NCI-H1694 treated with DMSO at 0.1 percent for 48 hours (cell line): ENCODE data around the gene CNGB1.
"Not testable (repeated sequence)": the region's sequence is repeated elsewhere in the genome, so short reads cannot be mapped to it uniquely, and the experiment has no call there.

Experiments used
- DNase-seq: peaks from one replicate; lab custom pipeline; 2025; lab: John Stamatoyannopoulos, UW

CNGB1 gene

DNA sequence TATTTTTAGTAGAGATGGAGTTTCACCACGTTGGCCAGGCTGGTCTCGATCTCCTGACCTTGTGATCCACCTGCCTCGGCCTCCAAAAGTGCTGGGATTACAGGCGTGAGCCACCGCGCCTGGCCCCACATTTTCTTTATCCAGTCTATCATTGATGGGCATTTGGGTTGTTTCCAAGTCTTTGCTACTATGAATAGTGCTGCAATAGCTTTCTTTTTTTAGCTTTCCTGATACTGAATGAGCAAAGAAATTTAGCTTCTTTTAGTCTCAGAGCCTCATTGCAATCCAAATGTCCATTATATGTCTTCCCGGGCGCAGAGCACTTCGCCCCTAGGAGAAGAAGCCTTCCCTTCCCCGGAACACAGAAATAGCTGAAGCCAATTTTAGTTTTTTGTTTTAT is 112.9 kb downstream of the CNGB1 start:
- DNase-seq = not testable (repeated sequence)

DNA sequence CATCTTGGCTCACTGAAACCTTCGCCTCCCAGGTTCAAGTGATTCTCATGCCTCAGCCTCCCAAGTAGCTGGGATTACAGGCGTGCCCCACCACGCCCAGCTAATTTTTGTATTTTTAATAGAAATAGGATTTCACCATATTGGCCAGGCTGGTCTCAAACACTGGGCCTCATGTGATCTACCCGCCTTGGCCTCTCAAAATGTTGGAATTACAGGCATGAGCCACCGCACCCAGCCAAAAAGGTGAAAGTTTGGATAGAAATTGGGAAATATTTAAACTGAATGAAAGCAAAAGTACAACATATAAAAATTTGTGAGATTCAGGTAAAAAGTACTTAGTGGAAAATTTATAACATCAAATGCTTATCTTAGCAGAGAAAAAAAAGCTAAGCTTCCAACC is 115.7 kb downstream of the CNGB1 start:
- no peak for DNase-seq

DNA sequence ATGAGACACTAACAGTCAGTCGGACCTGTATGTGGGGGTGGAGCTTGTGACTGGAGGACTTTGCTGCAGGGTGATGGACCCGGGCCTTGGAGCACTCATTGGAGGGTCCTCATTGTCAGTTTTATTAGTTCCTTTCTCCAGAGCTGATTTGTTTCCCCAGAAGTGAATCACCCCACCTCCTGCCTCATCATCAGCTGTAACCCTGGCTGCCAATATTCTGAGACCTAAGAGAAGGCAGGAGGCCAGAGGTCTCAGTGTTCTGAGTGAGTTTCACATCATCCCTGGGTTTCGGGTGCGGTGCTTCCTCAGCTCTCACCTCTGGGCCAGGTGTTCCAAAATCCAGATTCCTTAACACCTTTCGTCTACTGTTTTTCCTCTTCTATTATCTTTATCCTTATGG is 118.7 kb downstream of the CNGB1 start:
- no peak for DNase-seq

DNA sequence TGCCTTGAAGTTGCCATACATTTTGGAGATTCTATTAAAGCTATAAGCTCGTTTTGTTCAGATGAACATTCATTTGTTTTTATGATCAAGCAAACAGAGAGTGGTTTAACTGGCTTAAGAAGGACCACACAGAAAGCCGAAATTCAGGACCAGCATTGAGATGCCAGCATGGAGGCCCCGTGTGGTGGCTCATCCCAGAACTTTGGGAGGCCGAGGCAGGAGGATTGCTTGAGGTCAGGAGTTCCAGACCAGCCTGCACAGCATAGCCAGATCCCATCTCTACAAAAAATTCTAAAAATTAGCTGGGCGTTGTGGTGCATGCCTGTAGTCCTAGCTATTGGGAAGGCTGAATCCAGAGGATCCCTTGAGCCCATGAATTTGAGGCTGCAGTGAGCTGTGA is 122.7 kb downstream of the CNGB1 start:
- no peak for DNase-seq

DNA sequence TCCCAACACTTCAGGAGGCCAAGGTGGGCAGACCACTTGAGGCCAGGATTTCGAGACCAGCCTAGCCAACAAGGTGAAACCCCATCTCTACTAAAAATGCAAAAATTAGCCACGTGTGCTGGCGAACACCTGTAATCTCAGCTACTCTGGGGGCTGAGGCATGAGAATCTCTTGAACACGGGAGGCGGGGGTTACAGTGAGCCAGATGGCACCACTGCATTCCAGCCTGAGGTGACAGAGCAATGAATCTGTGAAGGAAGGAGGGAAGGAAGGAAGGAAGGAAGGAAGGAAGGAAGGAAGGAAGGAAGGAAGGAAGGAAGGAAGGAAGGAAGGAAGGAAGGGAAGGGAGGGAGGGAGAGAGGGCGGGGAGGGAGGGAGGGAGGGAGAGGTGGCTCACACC is 124.0 kb downstream of the CNGB1 start:
- DNase-seq = not testable (repeated sequence)

DNA sequence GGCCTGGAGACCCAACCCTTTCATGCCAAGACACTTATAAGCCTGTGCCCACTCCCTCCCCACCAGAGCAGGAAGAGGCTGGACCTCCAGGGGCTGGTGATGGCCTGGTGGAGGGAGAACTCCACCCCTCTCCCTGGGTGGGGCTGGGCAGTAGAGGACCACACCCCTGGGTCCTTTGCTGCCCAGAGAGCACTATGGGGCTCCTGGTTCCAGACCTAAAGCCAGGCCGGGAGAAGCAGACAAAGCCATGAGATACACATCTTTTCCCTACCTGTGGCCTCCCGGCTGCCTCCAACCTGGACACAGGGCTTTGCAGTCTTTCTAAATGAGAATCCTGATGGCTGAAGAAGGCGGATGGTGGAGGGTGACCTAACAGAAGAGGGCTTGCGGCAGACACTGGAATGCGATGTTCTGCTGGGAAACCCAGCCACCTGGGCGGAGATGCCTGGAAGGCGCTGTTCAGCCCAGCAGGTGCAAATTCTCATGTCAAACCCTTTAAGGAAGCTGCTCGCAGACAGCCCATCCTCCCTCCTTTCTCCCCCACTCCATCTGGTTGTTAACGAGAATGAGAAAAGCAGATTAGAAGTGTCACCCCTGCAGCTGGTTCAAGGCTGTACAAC is 124.7 kb downstream of the CNGB1 start:
- DNase-seq = no peak

DNA sequence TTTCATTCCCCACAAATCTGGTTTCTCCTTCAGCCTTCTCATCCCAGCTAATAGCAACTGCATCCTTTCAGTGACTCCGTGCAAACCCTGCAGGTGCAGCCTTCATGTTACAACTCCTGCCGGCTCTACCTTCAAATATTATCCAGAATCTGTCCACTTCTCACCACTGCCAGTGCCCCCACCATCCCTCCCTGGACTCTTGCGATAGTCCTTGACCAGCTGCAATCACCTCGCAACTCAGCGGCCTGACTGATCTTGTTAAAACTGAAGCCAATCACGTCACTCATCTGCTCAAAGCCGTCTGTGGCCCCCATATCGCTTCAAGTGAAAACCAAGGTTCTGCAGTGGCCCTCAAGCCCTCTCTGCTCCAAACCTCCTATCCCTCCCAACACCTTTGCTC is 125.8 kb downstream of the CNGB1 start:
- DNase-seq = no peak

DNA sequence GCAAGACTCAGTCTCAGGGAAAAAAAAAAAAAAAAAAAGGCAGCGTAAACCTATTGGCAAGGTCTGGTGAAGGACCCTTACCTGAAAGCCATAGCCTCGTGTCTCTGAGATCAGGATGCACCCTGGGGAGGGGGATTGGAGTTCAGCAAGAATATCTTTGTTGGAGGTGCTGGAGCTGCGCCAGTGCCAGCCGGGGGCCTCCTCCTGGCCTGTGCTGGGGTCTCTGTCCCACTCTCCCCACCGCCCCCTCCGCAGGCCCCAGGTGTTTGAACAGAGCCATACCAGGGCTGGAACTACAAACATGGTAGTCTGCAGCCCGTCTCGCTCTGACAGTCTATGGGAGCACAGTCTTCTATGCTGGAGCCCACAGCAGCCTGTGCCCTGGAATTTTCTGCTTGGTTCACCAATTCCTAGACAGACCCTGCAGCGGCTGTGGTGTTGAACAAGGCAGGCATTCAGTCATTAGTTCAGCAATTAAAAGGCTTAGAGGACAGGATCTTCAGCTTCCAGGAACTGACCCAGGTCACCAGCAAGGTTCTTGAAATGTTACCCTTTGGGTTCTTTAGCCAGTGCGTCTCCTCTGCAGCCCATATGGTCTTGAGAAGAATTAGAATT is 126.4 kb downstream of the CNGB1 start:
- DNase-seq = no peak

DNA sequence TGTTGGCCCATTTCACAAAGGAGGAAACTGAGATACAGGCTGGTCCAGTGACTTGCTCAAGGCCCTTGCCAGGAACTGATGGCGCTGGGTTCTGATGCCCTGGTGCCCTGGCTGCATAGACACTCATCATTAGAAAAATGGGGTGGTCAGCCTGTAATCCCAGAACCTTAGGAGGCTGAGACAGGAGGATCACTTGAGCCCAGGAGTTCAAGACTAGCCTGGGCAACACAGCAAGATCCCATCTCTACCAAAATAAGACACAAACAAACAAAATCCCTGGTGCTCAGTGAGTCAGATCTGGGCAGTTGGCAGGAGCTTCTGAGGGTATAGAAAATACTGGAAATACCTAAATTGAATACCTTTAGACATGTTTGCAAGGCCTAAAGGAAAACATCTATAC is 127.5 kb downstream of the CNGB1 start:
- no peak for DNase-seq

DNA sequence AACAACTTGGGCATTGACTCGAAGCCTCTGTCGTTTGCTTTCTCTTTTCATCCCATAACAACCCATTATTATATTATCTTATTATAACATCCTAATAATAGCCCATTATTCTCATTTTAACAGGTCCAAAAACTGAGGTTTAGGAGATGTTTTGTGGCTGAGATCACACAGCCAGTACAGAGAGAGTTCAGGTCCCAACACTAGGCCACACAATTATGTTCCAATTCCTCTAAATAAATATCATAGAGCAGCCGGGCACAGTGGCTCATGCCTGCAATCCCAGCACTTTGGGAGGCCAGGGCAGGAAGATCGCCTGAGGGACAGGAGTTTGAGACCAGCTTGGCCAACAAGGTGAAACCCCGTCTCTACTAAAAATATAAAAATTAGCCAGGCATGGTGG is 128.3 kb downstream of the CNGB1 start:
- DNase-seq = no peak

DNA sequence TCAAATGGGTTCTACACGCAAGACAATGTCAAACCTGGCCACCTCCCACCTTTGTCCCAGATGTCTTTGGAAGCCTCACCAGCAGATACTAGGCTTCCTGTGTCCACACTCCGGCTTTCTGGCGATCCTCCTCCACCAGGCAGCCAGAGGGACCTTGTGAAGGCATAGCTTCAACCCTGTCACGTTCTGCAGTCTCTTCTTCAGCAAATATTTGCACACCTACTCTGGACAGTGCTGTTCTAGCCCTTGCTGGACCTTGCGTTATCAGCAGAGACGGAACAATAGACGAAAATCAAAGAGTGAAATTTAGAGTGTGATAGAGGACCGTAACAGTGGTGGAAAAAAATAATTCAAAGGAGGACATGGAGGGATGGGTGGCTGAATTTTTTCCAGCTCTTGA is 130.1 kb downstream of the CNGB1 start:
- no peak for DNase-seq

DNA sequence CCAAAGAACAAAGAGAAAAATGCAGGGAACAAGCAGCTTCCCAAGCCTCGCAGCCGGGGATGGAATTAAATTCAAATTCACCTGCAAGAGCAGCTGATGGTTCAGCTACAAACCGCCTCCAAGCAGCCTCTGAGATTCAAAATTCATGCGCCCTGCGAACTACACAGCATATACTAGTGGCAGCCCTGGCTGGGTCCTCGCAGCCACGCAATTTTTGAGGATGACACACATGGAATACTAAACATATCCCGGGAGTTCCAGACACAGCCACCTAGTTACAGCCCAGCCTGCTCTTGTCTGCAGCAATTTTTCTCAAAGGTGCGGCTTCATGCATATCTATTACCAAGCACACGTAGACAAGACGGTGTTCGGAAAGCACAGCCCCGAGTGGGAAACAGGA is 132.8 kb downstream of the CNGB1 start:
- DNase-seq = no peak

DNA sequence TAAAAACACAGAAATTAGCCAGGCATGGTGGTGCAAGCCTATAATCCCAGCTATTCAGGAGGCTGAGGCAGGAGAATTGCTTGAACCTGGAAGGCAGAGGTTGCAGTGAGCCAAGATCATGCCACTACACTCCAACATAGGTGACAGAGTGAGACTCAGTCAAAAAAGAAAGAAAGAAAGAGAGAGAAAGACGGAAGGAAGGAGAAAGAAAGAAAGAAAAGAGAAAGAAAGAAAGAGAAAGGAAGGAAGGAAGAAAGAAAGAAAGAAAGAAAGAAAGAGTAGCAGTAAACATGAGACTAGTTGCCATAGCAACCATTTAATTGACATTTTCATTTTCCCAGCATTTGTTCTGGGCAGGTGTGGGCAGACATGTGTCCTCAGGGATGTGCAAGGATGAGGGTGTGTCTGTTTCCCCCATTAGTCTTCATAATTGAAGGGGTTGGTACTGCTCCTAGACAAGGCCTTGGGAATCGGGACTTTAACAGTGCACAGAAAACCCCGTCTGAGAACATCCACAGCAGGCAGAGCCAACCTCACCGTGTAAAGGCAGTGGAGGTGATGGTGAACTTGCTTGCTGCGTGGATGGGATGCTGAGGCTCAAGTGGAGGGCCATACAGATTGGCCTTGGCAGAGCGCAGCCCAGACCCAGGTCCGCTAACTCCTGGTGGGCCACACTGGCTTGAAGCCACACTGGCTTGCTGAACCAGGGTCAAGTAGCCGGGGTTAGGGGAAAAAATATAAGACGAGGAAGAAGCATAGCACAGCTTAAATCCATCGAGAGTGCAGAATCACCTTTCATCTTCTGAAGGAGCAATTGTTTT is 133.4 kb downstream of the CNGB1 start:
- no peak for DNase-seq

DNA sequence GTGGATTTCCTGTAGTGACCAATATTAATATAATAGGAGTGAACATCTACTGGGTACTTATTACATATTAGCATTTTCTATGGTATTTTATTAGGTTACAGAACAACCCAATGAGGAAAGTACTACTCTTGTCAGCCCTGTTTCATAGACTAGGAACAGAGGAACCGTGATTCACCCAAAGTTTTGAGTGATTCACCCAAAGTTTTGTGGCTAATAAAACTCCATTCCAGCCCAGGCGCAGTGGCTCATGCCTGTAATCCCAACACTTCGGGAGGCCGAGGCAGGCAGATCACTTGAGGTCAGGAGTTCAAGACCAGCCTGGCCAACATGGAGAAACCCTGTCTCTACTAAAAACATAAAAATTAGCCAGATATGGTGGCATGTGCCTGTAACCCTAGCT is 135.5 kb downstream of the CNGB1 start:
- DNase-seq = not testable (repeated sequence)

DNA sequence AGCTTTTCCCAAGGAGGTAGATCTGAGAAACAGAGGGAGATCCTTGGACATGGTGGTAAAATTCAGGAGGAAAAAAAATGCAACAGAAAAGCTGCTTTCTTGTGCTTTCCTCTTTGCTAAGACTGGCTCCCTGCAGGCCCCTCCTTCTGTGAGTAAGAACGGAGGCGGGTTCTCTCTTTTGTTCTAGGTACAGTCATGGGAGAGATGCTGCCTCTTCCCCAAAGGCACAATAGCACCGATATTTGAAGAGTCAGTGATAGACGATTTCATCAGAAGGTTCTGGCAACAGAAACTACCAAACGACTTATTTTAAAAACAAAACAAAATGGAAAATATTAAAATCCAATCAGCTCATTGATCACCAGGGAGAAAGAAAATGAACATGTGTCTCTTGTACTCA is 136.0 kb downstream of the CNGB1 start:
- no peak for DNase-seq
